Esophagus squamous epithelium (tissue), 5 donors: ENCODE measurements around the gene MAP1LC3B. TPM values are rescaled to one million over a fixed set of nuclear protein-coding genes. Genes with fewer than 3 reads are reported as not detected.
A peak's percentile ranks its signal among the peaks of the same experiment; 100 is the strongest.
"Not testable (repeated sequence)": the region's sequence is repeated elsewhere in the genome, so short reads cannot be mapped to it uniquely, and the experiment has no call there.

Source experiments
- DNase-seq: peaks from one replicate; lab custom pipeline; 2025; lab: John Stamatoyannopoulos, UW
- H3K27ac ChIP-seq, 4 donors: fragments of 200-600 bp; sonication (generic); one replicate each; pipeline ENCODE4 v1.5.1; 2016 to 2019; ENCODE audit warnings: mild to moderate bottlenecking in 1 of 4
- H3K27me3 ChIP-seq, 4 donors: fragments of 200-600 bp; sonication (generic); 1 replicate in 3 of 4; 2 replicates in 1 of 4; pipeline versions ENCODE4 v1.5.1 to v1.6.0; 2017 to 2021; ENCODE audit warnings: antibody characterized with exemption in 1 of 4
- H3K36me3 ChIP-seq, 3 donors: fragments of 200-600 bp; sonication (generic); one replicate each; pipeline ENCODE4 v1.5.1; 2016 to 2019
- H3K4me1 ChIP-seq, 3 donors: fragments of 200-600 bp; sonication (generic); one replicate each; pipeline ENCODE4 v1.5.1; 2017 to 2019
- H3K4me3 ChIP-seq, 4 donors: fragments of 200-600 bp; sonication (generic); 1 replicate in 3 of 4; 2 replicates in 1 of 4; pipeline ENCODE4 v1.5.1; 2016 to 2019; ENCODE audit warnings: mild to moderate bottlenecking in 2 of 4, moderate library complexity in 1 of 4
- H3K9me3 ChIP-seq, 3 donors: fragments of 200-600 bp; sonication (generic); one replicate each; pipeline ENCODE4 v1.5.1; 2016 to 2019
- POLR2A ChIP-seq, 4 donors: fragments of 450-650 bp; IDR thresholded peaks; one replicate each; pipeline ENCODE4 v1.6.1; 2017; ENCODE audit warnings: antibody characterized with exemption in 4 of 4, mild to moderate bottlenecking in 4 of 4, moderate library complexity in 3 of 4
- WGBS, 2 donors: methylation state at CpG; one replicate each; pipeline ENCODE4 v1.1.5; 2018; 5-methylcytosine and 5-hydroxymethylcytosine counted together
- intact Hi-C: fragments of 100-400 bp; cut with DNase I; formaldehyde crosslinking; loops from one replicate; pipeline ENCODE4 v1.15.0; 2022
- total RNA-seq, 4 donors: library from RNA; depleted of rRNA; stranded (reverse); fragments of >200 nt; gene quantifications; one replicate each; pipeline ENCODE4 v1.1.0, GENCODE V29; 2016
- TF ChIP-seq, protein P1 (sequence below), 6 experiments: fragments of 450-650 bp in 4 of 6; fragments of 200-600 bp in 2 of 6; sonication (generic) in 2 of 6; IDR thresholded peaks; one replicate each; pipeline ENCODE4 v1.5.1; 2016 to 2019; ENCODE audit warnings: antibody characterized with exemption in 6 of 6, mild to moderate bottlenecking in 4 of 6, moderate library complexity in 4 of 6
- donor health status: DM: yes; HTN: yes; CAD: no.

Gene MAP1LC3B
- total RNA-seq, 4 donors from 2014 or later: 14.2 to 38.0 (median 24.4) TPM

DNA sequence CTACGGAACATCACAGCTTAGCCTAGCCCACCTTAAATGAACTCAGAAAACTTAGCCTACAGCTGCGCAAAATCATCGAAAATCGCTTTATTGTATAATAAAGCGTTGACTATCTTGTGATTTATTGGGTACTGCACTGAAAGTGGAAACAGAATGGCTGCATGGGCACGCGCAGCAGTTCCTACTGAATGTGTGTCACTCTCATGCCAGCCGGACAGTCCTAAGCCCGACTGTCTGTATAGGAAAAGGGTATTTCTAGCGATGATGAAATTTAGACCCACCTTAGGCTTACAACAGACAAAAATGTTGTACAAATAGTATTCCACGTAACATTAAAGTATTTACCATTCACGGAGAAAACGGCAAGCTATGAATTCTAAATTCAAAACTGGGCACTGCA is 17.8 kb upstream of the MAP1LC3B start:
- 92 to 96% methylated on average over 13 of the region's 13 CpGs for WGBS, 2 donors
- no peak for TF ChIP-seq POLR2A (IDR thresholded peaks at IDR 0.05)
- TF ChIP-seq, protein P1, sequence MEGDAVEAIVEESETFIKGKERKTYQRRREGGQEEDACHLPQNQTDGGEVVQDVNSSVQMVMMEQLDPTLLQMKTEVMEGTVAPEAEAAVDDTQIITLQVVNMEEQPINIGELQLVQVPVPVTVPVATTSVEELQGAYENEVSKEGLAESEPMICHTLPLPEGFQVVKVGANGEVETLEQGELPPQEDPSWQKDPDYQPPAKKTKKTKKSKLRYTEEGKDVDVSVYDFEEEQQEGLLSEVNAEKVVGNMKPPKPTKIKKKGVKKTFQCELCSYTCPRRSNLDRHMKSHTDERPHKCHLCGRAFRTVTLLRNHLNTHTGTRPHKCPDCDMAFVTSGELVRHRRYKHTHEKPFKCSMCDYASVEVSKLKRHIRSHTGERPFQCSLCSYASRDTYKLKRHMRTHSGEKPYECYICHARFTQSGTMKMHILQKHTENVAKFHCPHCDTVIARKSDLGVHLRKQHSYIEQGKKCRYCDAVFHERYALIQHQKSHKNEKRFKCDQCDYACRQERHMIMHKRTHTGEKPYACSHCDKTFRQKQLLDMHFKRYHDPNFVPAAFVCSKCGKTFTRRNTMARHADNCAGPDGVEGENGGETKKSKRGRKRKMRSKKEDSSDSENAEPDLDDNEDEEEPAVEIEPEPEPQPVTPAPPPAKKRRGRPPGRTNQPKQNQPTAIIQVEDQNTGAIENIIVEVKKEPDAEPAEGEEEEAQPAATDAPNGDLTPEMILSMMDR (IDR thresholded peaks at IDR 0.05): no peak
- H3K4me1 ChIP-seq: peaks cover 12 to 78% (median 34%) of the 10 kb centered on the region in 3 donors
- no peak overlapping the region for H3K4me3 ChIP-seq
- H3K27me3 ChIP-seq: no peaks in the 10 kb centered on the region
- intact Hi-C loops: no loop called here
- no peak overlapping the region for H3K27ac ChIP-seq
- no peaks in the 10 kb centered on the region for H3K9me3 ChIP-seq
- DNase-seq: no peak
- peaks cover 0 to 10% (median 0%) of the 10 kb centered on the region in 3 donors for H3K36me3 ChIP-seq

DNA sequence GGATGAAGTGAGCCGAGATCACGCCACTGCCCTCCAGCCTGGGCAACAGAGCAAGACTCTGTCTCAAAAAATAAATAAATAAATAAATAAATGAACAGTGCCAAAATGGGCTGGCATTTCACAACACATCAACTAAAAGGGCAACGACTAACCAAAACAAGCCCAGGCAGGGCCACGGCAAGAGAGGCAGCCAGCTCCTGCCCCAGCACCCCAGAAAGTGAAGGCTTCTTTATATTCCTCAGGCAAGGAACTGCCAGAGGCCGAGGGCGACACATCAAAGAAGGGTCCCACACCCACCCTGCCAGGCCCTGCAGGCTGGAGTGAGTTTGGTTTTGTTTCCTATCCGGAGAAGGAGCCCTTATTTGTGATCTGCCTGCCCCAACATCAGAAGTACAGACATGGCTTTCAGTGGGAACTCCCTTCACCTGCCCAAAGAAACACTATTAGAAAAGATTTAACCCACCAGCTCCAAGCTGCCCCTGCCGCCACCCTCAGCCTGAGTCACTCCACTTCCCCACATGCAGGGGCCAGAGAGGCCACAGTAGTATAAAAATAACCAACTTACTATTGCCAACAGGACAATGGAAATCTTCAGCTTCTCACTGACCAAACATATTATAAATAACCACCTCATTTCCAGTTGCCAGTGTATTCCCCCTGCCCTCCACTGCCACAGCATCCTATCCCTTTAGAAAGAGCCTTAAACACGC is 16.6 kb upstream of the MAP1LC3B start:
- 31 to 41% methylated on average over 8 to 9 of the region's 9 CpGs for WGBS, 2 donors
- H3K9me3 ChIP-seq: no peaks in the 10 kb centered on the region
- H3K27me3 ChIP-seq: no peaks in the 10 kb centered on the region
- no peak for DNase-seq
- H3K36me3 ChIP-seq: peaks cover 0 to 10% (median 0%) of the 10 kb centered on the region in 3 donors
- H3K4me3 ChIP-seq: peak overlapping the region in 1 of 4 donors; percentile 36
- intact Hi-C loops: loop anchor here (5.0 kb wide), 1 partner anchor 58 kb away; the partner anchor contains the start of gene C16orf95
- no peak for TF ChIP-seq POLR2A (IDR thresholded peaks at IDR 0.05)
- TF ChIP-seq, protein P1 (IDR thresholded peaks at IDR 0.05): no peak
- H3K4me1 ChIP-seq: peaks cover 12 to 78% (median 39%) of the 10 kb centered on the region in 3 donors
- peak overlapping the region; percentile 32 to 75 (median 70) for H3K27ac ChIP-seq

DNA sequence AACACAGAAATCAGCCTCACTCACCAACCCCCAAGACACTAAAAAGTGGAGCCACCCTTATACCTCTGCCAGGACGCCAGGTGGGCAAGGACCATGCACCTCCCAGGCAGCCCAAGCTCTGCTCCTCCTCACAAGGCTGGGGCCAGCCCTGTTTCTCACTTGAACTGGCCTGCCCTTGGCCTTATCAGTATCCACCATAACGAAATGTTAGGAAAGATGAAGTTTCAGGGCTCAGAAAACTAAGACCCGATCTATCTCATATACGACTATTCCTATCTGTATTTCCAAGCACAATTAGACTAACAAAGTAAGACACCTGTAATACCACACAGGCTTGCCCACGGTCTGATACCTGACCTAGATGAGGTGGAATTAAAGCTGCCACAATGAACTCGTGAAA is 15.5 kb upstream of the MAP1LC3B start:
- TF ChIP-seq, protein P1 (IDR thresholded peaks at IDR 0.05): no peak
- no peak for TF ChIP-seq POLR2A (IDR thresholded peaks at IDR 0.05)
- Histone ChIP-seq H3K4me3 (no peak overlapping the region), H3K9me3 (no peaks in the 10 kb centered on the region), H3K4me1 (peaks cover 20 to 78% (median 44%) of the 10 kb centered on the region in 3 donors), H3K36me3 (peaks cover 0 to 10% (median 0%) of the 10 kb centered on the region in 3 donors), H3K27ac (peak overlapping the region in 3 of 4 donors; percentile 61 to 75 (median 68)), H3K27me3 (no peaks in the 10 kb centered on the region)
- DNase-seq: no peak
- intact Hi-C loops: loop anchor here (5.0 kb wide), 1 partner anchor 59 kb away; the partner anchor contains the start of gene C16orf95
- WGBS, 2 donors: 81 to 91% methylated on average over 5 to 6 of the region's 6 CpGs

DNA sequence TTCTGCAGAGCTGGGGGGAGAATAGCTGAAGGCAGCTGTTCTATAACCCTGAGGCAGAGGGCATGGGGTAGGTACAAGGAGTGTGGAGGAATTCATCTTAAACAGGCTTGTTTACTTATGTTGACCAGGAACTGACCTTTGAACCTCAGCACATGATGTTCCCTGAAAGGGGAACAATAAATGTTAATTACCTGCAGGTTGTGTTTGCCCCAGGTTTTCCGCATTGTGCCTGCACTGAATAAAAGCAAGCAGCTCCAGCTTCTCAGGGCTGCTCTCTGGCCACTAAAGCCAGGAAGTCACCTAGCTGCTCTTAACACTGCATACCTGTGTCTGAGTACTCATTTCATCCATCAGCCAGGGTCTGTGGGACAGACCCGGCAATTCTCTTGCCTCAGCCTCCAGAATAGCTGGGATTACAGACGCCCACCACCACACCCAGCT is 12.8 kb upstream of the MAP1LC3B start:
- peak overlapping the region in 3 of 4 donors; percentile 6 to 98 (median 94) for H3K27ac ChIP-seq
- not testable (repeated sequence) for H3K36me3 ChIP-seq, H3K9me3 ChIP-seq, H3K27me3 ChIP-seq, H3K4me3 ChIP-seq, DNase-seq
- WGBS, 2 donors: 78 to 92% methylated on average over 1 to 2 of the region's 3 CpGs
- H3K4me1 ChIP-seq: peaks cover 30 to 86% (median 49%) of the 10 kb centered on the region in 3 donors
- intact Hi-C loops: loop anchor here (5.0 kb wide), 1 partner anchor 62 kb away; the partner anchor contains the start of gene C16orf95

DNA sequence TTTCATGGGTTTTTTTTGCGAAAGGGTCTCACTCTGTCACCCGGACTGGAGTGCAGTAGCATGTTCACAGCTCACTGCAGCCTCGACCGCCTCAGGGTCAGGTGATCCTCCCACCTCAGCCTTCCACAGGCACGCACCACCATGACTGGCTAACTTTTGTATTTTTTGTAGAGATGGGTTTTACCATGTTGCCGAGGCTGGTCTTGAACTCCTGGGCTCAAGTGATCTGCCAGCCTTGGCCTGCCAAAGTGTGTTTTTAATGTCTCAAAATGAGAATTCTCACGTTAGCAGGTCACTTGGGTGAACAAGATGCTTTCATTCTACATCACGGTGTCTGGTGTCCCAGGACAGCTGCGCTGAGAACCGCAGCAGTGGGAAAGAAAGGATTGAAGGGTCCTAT is 11.7 kb upstream of the MAP1LC3B start:
- no peaks in the 10 kb centered on the region for H3K9me3 ChIP-seq
- peak overlapping the region in 2 of 4 donors; percentile 92 to 96 for H3K4me3 ChIP-seq
- peak overlapping the region; percentile 28 to 98 (median 71) for H3K27ac ChIP-seq
- no peak for DNase-seq
- peaks cover 0 to 5% (median 0%) of the 10 kb centered on the region in 3 donors for H3K36me3 ChIP-seq
- 71 to 74% methylated on average over 10 of the region's 10 CpGs for WGBS, 2 donors
- TF ChIP-seq POLR2A (IDR thresholded peaks at IDR 0.05): no peak
- TF ChIP-seq, protein P1 (IDR thresholded peaks at IDR 0.05): no peak
- no peaks in the 10 kb centered on the region for H3K27me3 ChIP-seq
- H3K4me1 ChIP-seq: peaks cover 34 to 82% (median 49%) of the 10 kb centered on the region in 3 donors
- intact Hi-C loops: no loop called here
